ENCODE results near the gene ZNF750.

Gene ZNF750

DNA sequence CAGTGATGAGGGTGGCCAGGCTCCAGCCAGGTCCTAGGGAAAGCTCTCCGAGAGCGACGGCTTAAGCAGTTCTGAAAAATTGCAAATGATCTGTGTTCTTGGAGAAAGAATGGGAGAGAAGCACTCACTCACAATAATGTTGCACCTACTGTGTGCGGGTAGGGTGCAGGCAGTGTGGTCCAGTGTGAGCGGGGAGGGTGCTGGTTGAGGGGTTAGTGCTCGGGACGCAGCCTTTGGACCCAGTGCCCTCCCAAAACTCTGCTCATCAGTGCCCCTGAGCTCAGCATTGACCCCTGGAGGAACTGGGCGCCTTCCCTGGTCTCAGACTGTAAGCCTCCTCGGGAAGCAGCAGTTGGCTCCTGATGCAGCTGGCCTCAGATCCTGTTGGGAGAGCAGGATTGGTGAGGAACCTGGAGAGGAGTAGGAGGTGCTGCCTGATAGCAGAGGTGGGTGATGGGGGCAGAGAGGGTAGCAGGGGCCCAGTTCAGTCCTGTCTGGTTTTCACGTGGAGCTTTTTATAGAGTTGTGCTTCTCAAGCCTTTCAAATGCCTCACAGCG, 23.6 kb upstream of the ZNF750 start:
- FAIRE-seq (peak; percentile 27), DNase-seq (ENCODE audit: insufficient read length) (no peak)
- TF ChIP-seq TAF1 (IDR thresholded peaks at IDR 0.05; ENCODE audit: borderline replicate concordance, low read depth, low read length) (no peak), POLR2A (IDR thresholded peaks at IDR 0.05; ENCODE audit: low read depth, low read length) (no peak), POLR2AphosphoS5 (IDR thresholded peaks at IDR 0.05; ENCODE audit: low read depth, low read length) (no peak)

DNA sequence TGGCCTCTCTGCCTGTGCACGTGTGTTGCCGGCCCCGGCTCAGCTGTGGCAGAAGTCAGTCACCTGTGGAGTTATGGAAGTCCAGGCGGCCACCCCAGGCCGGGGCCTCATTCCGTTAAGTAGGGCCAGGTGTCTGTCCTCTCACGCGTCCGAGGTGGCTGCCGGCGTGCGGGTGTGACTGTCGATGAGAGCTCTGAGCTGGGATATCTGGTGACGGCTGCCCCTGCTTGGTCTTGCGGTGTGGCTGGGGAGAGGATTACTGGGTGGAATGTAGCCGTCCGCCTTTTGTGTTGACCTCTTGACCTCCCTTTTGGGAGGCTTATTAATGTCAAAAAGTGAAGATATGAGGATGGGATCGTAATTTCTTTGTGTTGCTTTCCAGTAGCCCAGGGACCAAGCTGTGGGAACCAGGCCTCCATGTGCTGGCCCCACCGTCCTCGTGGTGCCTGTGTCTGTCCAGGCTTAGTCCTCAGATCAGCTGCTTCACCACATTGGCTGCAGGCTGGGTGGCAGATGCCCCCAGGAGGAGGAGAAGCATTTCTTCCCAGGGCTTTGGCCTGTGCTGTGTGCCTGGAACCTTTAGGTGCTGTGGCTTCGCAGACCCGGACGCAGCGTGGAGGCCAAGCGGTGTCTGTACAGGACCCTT, 23.0 kb upstream of the ZNF750 start:
- FAIRE-seq (no peak), DNase-seq (ENCODE audit: insufficient read length) (no peak)
- no peak for TF ChIP-seq POLR2A (IDR thresholded peaks at IDR 0.05; ENCODE audit: low read depth, low read length)
- no peak for TF ChIP-seq TAF1 (IDR thresholded peaks at IDR 0.05; ENCODE audit: borderline replicate concordance, low read depth, low read length)
- no peak for TF ChIP-seq POLR2AphosphoS5 (IDR thresholded peaks at IDR 0.05; ENCODE audit: low read depth, low read length)

DNA sequence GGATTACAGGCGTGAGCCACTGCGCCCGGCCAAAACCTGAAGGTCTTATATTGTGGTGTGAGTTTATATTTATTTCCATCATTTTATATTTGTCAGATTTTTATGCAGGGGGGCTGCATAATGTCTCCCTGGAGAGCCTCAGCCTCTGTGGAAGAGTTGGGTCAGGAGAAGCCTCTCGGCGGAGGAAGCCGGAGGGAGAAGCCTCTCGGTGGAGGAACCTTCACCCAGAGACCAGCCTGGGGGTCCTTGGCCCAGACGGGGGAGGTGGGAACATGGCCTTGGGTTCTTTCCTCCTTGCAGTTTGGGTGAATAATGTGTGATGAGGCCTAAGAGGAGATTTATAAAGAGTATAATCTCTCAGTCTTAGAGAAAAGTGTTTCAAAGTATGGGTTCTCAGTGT, 22.4 kb upstream of the ZNF750 start:
- TF ChIP-seq POLR2A (IDR thresholded peaks at IDR 0.05; ENCODE audit: low read depth, low read length) (no peak), TAF1 (IDR thresholded peaks at IDR 0.05; ENCODE audit: borderline replicate concordance, low read depth, low read length) (no peak), POLR2AphosphoS5 (IDR thresholded peaks at IDR 0.05; ENCODE audit: low read depth, low read length) (no peak)
- no peak for DNase-seq (ENCODE audit: insufficient read length)
- no peak for FAIRE-seq

DNA sequence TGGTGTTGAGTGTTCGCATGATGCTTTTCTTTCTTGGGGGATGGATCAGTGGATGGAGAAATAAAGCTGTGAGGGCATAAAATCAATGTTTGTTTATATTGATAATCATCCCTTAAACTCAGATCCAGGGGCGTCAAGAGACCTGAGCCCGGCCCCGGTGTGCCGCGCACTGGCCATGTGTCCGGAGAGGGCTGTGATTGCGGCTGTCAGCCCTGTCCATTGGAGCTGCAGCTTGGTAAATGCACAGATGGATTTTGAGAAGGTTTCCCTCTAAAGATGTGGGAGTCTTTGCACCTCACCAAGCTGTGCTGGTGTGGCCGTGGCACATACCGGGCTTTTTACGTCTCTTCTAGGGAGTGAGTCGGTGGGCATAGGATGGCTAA, 21.6 kb upstream of the ZNF750 start:
- TF ChIP-seq TAF1 (IDR thresholded peaks at IDR 0.05; ENCODE audit: borderline replicate concordance, low read depth, low read length) (no peak), POLR2AphosphoS5 (IDR thresholded peaks at IDR 0.05; ENCODE audit: low read depth, low read length) (no peak), POLR2A (IDR thresholded peaks at IDR 0.05; ENCODE audit: low read depth, low read length) (no peak)
- DNase-seq (ENCODE audit: insufficient read length) (no peak), FAIRE-seq (no peak)

DNA sequence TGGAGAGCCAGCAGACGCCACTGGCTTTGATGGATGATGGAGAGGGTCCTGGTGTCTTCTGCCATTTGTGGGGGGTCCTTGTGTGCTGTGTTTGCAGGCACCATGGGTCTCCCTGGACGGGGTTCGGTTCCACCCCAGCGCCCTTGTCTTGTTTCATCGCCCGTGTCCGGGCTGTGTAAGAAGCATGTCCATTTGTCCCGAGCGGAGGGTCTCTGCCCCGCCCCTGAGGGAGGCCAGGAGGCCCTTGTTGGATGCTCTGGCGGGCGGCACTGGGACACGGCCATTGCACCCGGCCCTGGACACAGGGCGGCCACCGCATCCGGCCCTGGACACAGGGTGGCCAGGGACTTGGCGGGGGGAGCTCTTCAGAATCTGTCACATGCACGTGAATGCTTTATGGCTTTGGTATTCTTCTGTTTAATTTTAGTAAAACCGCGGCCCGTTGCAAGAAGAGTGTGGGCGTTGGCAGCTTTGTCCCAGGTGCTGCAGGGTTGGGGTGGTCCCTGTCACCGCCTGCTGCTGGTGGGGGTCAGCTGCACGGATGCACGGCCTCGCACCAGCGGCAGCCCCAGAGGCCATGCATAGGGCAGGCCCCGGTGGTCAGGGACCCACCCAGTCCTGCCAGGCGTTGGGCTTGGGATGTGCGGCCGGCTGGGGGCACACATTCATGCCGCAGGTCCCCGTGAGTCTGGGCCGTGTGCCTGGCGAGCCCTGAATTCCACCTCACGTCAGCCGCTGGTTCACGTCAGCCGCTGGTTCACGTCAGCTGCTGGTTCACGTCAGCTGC, 21.0 kb upstream of the ZNF750 start:
- DNase-seq (ENCODE audit: insufficient read length) (no peak), FAIRE-seq (no peak)
- TF ChIP-seq TAF1 (IDR thresholded peaks at IDR 0.05; ENCODE audit: borderline replicate concordance, low read depth, low read length) = no peak
- no peak for TF ChIP-seq POLR2A (IDR thresholded peaks at IDR 0.05; ENCODE audit: low read depth, low read length)
- no peak for TF ChIP-seq POLR2AphosphoS5 (IDR thresholded peaks at IDR 0.05; ENCODE audit: low read depth, low read length)

DNA sequence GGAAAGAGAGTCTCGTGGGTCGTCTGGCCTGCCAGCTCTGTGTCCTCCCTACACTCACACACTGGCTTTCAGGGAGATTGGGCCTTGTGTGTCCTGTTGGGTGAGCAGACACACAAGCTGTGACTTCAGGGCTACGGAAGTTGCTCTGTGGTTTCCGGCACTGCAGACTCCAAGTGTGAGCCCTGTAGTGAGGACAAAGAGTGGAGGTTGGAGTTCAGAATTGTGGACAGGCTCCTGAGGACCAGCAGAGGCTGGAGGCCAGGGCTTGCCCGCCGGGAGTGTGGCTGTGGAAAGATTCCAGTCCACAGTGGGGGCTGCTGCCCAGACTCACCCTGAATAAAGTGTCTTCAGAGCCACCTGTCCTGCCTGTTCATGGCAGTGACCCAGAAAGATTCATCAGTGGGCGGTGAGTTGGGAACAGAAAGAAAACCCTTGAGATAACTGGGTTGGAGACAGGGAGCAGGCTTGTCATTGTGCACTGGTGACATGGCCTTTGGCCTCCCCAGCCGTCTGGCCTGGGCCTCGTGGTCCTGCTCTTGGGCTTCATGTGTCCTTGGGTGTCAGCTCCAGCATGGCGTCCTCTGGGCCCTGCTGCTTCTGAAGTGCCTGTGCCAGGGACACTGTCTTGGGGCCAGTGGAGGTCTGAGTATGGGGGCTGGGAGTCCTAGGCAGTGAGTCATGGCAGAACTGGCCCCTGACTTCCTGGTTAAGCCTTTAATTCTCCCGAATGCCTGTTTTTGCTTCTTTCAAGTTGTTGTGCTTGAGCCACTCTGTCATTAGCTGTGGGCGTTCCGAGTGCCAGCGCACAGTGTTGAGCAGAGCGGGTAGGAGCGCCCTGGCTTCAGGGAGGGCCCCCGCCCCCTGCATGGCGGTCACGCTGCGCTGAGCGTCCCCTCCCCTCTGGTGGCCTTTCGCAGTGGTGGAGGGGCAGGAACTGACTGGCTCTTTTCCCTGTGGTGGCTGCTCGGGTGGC, 19.9 kb upstream of the ZNF750 start:
- FAIRE-seq = no peak
- TF ChIP-seq POLR2AphosphoS5 (IDR thresholded peaks at IDR 0.05; ENCODE audit: low read depth, low read length) (no peak), TAF1 (IDR thresholded peaks at IDR 0.05; ENCODE audit: borderline replicate concordance, low read depth, low read length) (no peak), POLR2A (IDR thresholded peaks at IDR 0.05; ENCODE audit: low read depth, low read length) (no peak)
- peak; percentile 49 for DNase-seq (ENCODE audit: insufficient read length)

DNA sequence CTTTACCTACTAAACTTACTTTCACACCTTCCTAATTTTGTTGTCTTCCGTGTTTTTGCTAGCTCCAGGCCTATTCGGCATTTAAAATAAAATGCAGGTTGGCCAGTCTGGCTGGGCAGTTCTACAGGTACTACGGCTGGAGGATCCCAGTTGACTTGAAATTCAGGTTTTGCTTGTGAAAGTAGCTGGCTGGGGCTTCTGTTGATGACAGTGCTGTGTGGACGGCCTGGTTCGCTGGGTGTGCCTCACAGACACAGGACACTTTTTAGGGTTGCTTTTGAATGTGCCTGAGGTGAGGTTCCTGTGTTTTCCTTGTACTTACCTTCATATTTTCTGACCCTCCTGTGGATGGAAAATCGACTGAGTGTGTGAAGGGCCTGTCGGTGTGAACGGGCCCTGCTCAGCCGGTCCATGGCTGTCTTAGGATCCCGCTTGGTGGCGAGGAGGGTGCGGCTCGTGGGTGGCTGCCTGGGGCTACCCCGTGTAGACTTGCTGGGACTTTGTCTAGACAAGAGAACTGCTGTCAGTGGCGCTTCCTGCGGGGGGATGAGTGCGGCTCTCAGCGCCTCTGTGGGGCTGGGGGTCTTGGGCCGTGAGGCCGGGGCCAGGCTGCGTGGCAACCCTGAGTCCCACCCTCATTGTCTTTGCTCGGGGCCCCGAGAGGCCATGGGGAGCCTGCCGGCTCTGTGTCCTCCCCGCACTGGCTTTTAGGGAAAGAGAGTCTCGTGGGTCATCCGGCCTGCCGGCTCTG, 18.7 kb upstream of the ZNF750 start:
- TF ChIP-seq POLR2AphosphoS5 (IDR thresholded peaks at IDR 0.05; ENCODE audit: low read depth, low read length) (no peak), TAF1 (IDR thresholded peaks at IDR 0.05; ENCODE audit: borderline replicate concordance, low read depth, low read length) (no peak), POLR2A (IDR thresholded peaks at IDR 0.05; ENCODE audit: low read depth, low read length) (no peak)
- FAIRE-seq (no peak), DNase-seq (ENCODE audit: insufficient read length) (no peak)

DNA sequence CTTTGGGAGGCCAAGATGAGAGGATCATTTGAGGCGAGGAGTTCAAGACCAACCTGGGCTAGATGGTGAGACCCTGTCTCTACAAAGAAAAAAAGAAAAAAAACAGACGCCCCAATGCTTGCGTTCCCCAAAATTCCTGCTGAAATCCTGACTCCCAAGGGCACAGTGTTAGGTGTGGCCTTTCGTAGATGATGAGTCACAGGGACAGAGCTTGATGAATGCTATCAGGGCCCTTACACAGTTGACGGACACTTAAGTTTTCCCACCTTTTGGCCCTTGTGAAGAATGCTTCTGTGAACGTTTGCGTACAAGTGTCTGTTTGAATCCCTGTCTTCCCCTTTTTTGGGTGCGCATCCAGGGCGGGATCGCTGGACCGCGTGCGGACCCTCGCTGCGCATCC, 16.5 kb upstream of the ZNF750 start:
- FAIRE-seq = no peak
- TF ChIP-seq TAF1 (IDR thresholded peaks at IDR 0.05; ENCODE audit: borderline replicate concordance, low read depth, low read length) = no peak
- TF ChIP-seq POLR2AphosphoS5 (IDR thresholded peaks at IDR 0.05; ENCODE audit: low read depth, low read length) = no peak
- TF ChIP-seq POLR2A (IDR thresholded peaks at IDR 0.05; ENCODE audit: low read depth, low read length) = no peak
- no peak for DNase-seq (ENCODE audit: insufficient read length)

DNA sequence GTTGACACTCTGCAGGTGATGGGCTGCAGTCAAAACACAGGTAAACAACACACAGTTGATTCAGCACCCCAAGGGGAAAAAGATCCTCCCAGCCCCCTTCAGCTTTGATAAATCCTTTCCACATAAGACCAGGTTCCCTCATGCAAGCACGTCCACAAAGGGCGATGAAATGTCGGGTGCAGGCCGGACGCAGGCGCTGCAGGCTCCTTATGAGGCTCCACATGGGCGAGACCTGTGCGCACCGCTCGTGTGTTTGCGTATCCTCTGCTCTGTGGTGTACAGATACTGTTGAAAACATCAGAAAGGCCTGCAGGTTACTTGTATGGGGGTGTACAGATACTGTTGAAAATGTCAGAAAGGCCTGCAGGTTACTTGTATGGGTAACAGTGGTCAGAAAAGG, 14.4 kb upstream of the ZNF750 start:
- TF ChIP-seq POLR2AphosphoS5 (IDR thresholded peaks at IDR 0.05; ENCODE audit: low read depth, low read length) (no peak), TAF1 (IDR thresholded peaks at IDR 0.05; ENCODE audit: borderline replicate concordance, low read depth, low read length) (no peak), POLR2A (IDR thresholded peaks at IDR 0.05; ENCODE audit: low read depth, low read length) (no peak)
- DNase-seq (ENCODE audit: insufficient read length) (no peak), FAIRE-seq (no peak)

DNA sequence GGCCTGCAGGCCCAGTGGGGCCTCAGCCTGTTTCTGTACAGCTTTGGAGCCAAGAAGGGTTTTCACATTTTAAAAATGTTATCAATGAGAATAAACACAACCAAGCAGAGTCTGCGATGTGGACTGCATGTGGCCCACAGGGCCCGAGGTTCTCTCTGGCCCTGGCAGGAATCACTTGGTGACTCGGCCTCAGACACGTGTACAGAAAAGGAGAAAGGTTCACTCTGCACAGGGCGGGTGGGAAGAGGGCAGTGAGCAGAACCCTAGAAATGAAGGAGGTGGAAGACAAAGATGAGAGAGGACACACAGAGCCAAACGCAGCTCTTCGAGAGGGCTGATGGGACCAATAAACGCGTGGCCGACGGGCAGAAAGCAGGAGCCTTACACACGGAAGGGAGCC, 11.6 kb upstream of the ZNF750 start:
- DNase-seq (ENCODE audit: insufficient read length) (no peak), FAIRE-seq (no peak)
- no peak for TF ChIP-seq POLR2AphosphoS5 (IDR thresholded peaks at IDR 0.05; ENCODE audit: low read depth, low read length)
- TF ChIP-seq TAF1 (IDR thresholded peaks at IDR 0.05; ENCODE audit: borderline replicate concordance, low read depth, low read length) = no peak
- TF ChIP-seq POLR2A (IDR thresholded peaks at IDR 0.05; ENCODE audit: low read depth, low read length) = no peak

All from GM12892 (cell line).